Measurements from ENCODE around the gene SPIRE1.

Gene SPIRE1

DNA sequence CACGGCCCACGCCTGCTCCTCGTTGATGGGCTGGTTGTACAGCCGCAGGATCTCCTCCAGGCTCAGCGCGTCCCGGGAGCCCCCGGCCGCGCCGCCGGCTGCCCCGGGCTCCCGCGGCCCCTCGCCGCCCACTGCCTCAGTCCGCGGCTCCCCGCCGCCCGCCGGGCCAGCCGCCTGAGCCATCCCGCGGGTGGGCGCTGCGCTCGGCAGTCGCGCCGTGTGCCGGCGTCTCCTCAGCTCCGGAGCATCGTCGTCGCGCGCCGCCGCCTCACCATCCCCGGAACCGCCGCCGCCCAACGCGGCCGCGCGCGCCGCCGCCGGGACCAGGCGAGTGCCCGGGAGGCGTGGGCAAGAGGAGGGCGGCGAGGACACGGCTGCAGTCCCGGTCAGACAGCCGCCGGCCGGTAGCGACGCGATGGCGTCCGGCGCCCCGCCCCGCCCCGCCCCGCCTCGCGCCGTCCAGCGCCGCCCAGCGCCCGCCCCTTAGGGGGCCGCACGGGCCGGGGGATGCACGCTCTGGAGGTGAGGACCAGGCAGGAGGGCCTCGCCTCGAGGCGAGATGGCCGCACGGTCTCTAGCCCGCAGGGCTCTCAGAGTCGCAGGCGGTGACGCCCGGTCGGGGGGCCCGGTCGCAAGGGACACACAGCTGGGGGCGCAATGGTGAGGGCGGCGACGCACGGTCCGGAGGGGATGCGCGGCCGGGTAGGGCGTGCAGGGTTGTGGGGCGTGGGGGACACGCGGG is at the start of gene SPIRE1:
SPIRE1 (minus strand) TSS at position 424 of the 742 bp plus-strand sequence; CDS start at position 183, 241 bp downstream.
- Histone ChIP-seq H3K4me2 (ENCODE audit: insufficient read depth, low read length) (no peak within 1 kb of the TSS), H3K9ac (ENCODE audit: low read depth, low read length) (no peak within 1 kb of the TSS), H4K20me1 (ENCODE audit: insufficient read depth, low read length) (no peaks in the 10 kb centered on the region), H3K9me3 (ENCODE audit: insufficient read depth, low read length, severe bottlenecking) (no peaks in the 10 kb centered on the region), H3K4me3 (ENCODE audit: low read depth in 1 of 2, low read length in 2 of 2) (no peak within 1 kb of the TSS), H3K4me1 (ENCODE audit: insufficient read depth, low read length) (peaks cover 9% of the 10 kb centered on the region), H3K27ac (ENCODE audit: low read length) (no peak within 1 kb of the TSS), H2AFZ (ENCODE audit: low read depth, low read length) (no peak within 1 kb of the TSS), H3K36me3 (ENCODE audit: insufficient read depth, low read length) (no peaks in the 10 kb centered on the region), H3K79me2 (ENCODE audit: insufficient read depth, low read length) (no peaks in the 10 kb centered on the region), H3K27me3 (ENCODE audit: insufficient read depth, low read length, poor library complexity) (no peaks in the 10 kb centered on the region)
- TF ChIP-seq EZH2 (IDR thresholded peaks at IDR 0.05; ENCODE audit: borderline replicate concordance, low read depth, low read length, severe bottlenecking), result no peak
- TF ChIP-seq, protein P1, sequence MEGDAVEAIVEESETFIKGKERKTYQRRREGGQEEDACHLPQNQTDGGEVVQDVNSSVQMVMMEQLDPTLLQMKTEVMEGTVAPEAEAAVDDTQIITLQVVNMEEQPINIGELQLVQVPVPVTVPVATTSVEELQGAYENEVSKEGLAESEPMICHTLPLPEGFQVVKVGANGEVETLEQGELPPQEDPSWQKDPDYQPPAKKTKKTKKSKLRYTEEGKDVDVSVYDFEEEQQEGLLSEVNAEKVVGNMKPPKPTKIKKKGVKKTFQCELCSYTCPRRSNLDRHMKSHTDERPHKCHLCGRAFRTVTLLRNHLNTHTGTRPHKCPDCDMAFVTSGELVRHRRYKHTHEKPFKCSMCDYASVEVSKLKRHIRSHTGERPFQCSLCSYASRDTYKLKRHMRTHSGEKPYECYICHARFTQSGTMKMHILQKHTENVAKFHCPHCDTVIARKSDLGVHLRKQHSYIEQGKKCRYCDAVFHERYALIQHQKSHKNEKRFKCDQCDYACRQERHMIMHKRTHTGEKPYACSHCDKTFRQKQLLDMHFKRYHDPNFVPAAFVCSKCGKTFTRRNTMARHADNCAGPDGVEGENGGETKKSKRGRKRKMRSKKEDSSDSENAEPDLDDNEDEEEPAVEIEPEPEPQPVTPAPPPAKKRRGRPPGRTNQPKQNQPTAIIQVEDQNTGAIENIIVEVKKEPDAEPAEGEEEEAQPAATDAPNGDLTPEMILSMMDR (IDR thresholded peaks at IDR 0.05; ENCODE audit: borderline replicate concordance, extremely low read depth, low read length, poor library complexity, severe bottlenecking), result no peak
- ATAC-seq (ENCODE audit: insufficient read depth, low read depth) (no peak), DNase-seq (no peak)

DNA sequence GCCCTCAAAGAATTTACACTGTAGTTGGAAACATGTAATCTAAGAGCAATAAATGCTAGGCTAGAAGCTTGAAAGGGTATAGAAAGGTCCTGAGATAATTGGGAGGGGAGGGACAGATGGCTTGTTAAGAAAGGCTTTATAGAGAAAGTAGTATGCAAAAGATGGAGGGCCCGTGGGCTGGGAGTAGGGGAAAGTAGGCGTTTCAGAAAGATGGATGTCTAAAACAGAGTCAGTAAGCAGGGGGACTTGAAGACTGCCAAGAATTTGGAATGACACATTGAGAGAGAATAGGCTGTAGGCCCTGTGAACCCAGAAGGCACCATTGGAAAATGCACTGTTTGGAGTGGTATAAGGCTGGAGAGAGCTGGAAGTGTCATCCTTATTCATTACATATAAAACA is 45.8 kb upstream of the SPIRE1 start:
- peak overlapping the region; percentile 44 to 73 for H3K4me3 ChIP-seq (ENCODE audit: low read depth in 1 of 2, low read length in 2 of 2)
- H2AFZ ChIP-seq (ENCODE audit: low read depth, low read length), result peak overlapping the region; percentile 93; the same call in 1 of the 2 replicates
- TF ChIP-seq, protein P1 (IDR thresholded peaks at IDR 0.05; ENCODE audit: borderline replicate concordance, extremely low read depth, low read length, poor library complexity, severe bottlenecking), result no peak
- no peak for TF ChIP-seq EZH2 (IDR thresholded peaks at IDR 0.05; ENCODE audit: borderline replicate concordance, low read depth, low read length, severe bottlenecking)
- H3K9ac ChIP-seq (ENCODE audit: low read depth, low read length), result peak overlapping the region; percentile 93
- H3K4me1 ChIP-seq (ENCODE audit: insufficient read depth, low read length), result peaks cover 44% of the 10 kb centered on the region
- H3K27ac ChIP-seq (ENCODE audit: low read length), result peak overlapping the region; percentile 97
- DNase-seq (peak; percentile 23), ATAC-seq (ENCODE audit: insufficient read depth, low read depth) (0 out of 3 replicates have a peak, but pooled peaks have one; percentile 14)
- H3K27me3 ChIP-seq (ENCODE audit: insufficient read depth, low read length, poor library complexity), result no peaks in the 10 kb centered on the region
- peak overlapping the region; percentile 90 for H3K4me2 ChIP-seq (ENCODE audit: insufficient read depth, low read length)
- peaks cover 23% of the 10 kb centered on the region; the same call in 1 of the 2 replicates for H4K20me1 ChIP-seq (ENCODE audit: insufficient read depth, low read length)
- H3K9me3 ChIP-seq (ENCODE audit: insufficient read depth, low read length, severe bottlenecking), result no peaks in the 10 kb centered on the region
- peaks cover 61% of the 10 kb centered on the region for H3K36me3 ChIP-seq (ENCODE audit: insufficient read depth, low read length)
- H3K79me2 ChIP-seq (ENCODE audit: insufficient read depth, low read length), result peaks cover 94% of the 10 kb centered on the region

DNA sequence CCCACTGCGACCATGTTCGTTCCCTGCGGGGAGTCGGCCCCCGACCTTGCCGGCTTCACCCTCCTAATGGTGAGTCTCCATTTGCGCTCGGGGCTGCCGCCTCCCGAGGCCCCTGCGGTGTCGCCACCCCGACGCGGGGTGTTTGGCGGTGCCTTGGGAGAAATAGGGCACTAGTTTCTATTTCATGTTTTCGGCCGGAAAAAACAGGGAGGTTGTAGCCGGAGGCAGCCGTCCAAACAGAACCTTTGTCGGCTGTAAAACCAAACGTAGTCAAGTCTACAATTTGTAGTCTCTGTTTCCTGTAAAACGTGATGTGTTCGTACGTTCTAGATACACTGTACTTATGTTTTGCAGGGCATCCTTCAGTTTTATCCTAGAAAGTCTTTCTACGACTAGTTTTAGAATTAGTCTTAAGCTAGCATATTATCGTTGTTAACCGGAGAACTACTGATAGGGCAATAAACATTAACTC is 45.2 kb upstream of the SPIRE1 start:
- DNase-seq, result no peak
- H3K9me3 ChIP-seq (ENCODE audit: insufficient read depth, low read length, severe bottlenecking), result no peaks in the 10 kb centered on the region
- H3K27me3 ChIP-seq (ENCODE audit: insufficient read depth, low read length, poor library complexity), result no peaks in the 10 kb centered on the region
- ATAC-seq (ENCODE audit: insufficient read depth, low read depth), result peak; percentile 52; the same call in 2 of the 3 replicates
- peak overlapping the region; percentile 93 for H3K9ac ChIP-seq (ENCODE audit: low read depth, low read length)
- TF ChIP-seq, protein P1 (IDR thresholded peaks at IDR 0.05; ENCODE audit: borderline replicate concordance, extremely low read depth, low read length, poor library complexity, severe bottlenecking), result no peak
- no peak for TF ChIP-seq EZH2 (IDR thresholded peaks at IDR 0.05; ENCODE audit: borderline replicate concordance, low read depth, low read length, severe bottlenecking)
- H3K4me1 ChIP-seq (ENCODE audit: insufficient read depth, low read length), result peaks cover 44% of the 10 kb centered on the region
- peak overlapping the region; percentile 44 to 73 for H3K4me3 ChIP-seq (ENCODE audit: low read depth in 1 of 2, low read length in 2 of 2)
- peaks cover 95% of the 10 kb centered on the region for H3K79me2 ChIP-seq (ENCODE audit: insufficient read depth, low read length)
- H3K4me2 ChIP-seq (ENCODE audit: insufficient read depth, low read length), result peak overlapping the region; percentile 90
- H3K36me3 ChIP-seq (ENCODE audit: insufficient read depth, low read length), result peaks cover 61% of the 10 kb centered on the region
- peak overlapping the region; percentile 93 for H2AFZ ChIP-seq (ENCODE audit: low read depth, low read length)
- peak overlapping the region; percentile 97 for H3K27ac ChIP-seq (ENCODE audit: low read length)
- H4K20me1 ChIP-seq (ENCODE audit: insufficient read depth, low read length), result peaks cover 23% of the 10 kb centered on the region; the same call in 1 of the 2 replicates
